Osteocyte (in vitro differentiated cells): ENCODE measurements around the gene MIEF2. TPM values are rescaled to one million over a fixed set of nuclear protein-coding genes. Genes with fewer than 3 reads are reported as not detected.

Experiments
- DNase-seq: peaks from one replicate; pipeline ENCODE4 v3.0.0; 2021; ENCODE audit warnings: mixed read lengths; ENCODE audit not compliant: unreplicated experiment; ENCODE audit errors: extremely low spot score
- H3K27ac Mint-ChIP-seq: one replicate; pipeline ENCODE4 v1.8.0; 2021; ENCODE audit warnings: mild to moderate bottlenecking, mixed read lengths; ENCODE audit not compliant: unreplicated experiment
- H3K27me3 Mint-ChIP-seq: one replicate; pipeline ENCODE4 v1.8.0; 2021; ENCODE audit warnings: mixed read lengths; ENCODE audit not compliant: unreplicated experiment
- H3K36me3 Mint-ChIP-seq: one replicate; pipeline ENCODE4 v1.8.0; 2021; ENCODE audit warnings: mixed read lengths; ENCODE audit not compliant: unreplicated experiment
- H3K4me1 Mint-ChIP-seq: one replicate; pipeline ENCODE4 v1.8.0; 2021; ENCODE audit warnings: mixed read lengths; ENCODE audit not compliant: unreplicated experiment
- H3K4me3 Mint-ChIP-seq: one replicate; pipeline ENCODE4 v1.8.0; 2021; ENCODE audit warnings: mild to moderate bottlenecking, moderate library complexity, mixed read lengths; ENCODE audit not compliant: unreplicated experiment
- H3K9me3 Mint-ChIP-seq: one replicate; pipeline ENCODE4 v1.8.0; 2021; ENCODE audit warnings: mixed read lengths; ENCODE audit not compliant: unreplicated experiment
- CTCF ChIP-seq: fragments of 200-600 bp; sonication (generic); IDR thresholded peaks from 2 replicates; pipeline ENCODE4 v1.5.0; 2021; ENCODE audit warnings: antibody characterized with exemption, mild to moderate bottlenecking, moderate library complexity
- total RNA-seq: library from RNA; stranded (reverse); gene quantifications from 2 replicates; pipeline ENCODE4 v1.2.1, GENCODE V29; 2021

The MIEF2 gene
- total RNA-seq, 1 donor from 2014 or later: 15.3 TPM

- H3K36me3 Mint-ChIP-seq: no peaks in the 10 kb centered on the region
- H3K27me3 Mint-ChIP-seq: no peaks in the 10 kb centered on the region
- no peak for TF ChIP-seq CTCF
- no peak overlapping the region for H3K4me3 Mint-ChIP-seq
- peaks cover 29% of the 10 kb centered on the region for H3K4me1 Mint-ChIP-seq
- no peak for DNase-seq
- no peak overlapping the region for H3K27ac Mint-ChIP-seq
- H3K9me3 Mint-ChIP-seq: no peaks in the 10 kb centered on the region
These were observed 32.8 kb upstream of the MIEF2 start for GRCh38 chr17:18227635-18228034.

GRCh38 chr17:18228176-18228682 lies 32.2 kb upstream of the MIEF2 start:
- H3K4me1 Mint-ChIP-seq: peaks cover 29% of the 10 kb centered on the region
- H3K27ac Mint-ChIP-seq: no peak overlapping the region
- no peak for TF ChIP-seq CTCF
- no peaks in the 10 kb centered on the region for H3K27me3 Mint-ChIP-seq
- H3K4me3 Mint-ChIP-seq: peak overlapping the region; percentile 30
- no peak for DNase-seq
- no peaks in the 10 kb centered on the region for H3K36me3 Mint-ChIP-seq
- H3K9me3 Mint-ChIP-seq: no peaks in the 10 kb centered on the region

GRCh38 chr17:18229254-18229653 lies 31.2 kb upstream of the MIEF2 start:
- DNase-seq: no peak
- Mint-ChIP-seq H3K27me3 (no peaks in the 10 kb centered on the region), H3K4me3 (no peak overlapping the region), H3K27ac (no peak overlapping the region), H3K4me1 (peaks cover 29% of the 10 kb centered on the region), H3K9me3 (no peaks in the 10 kb centered on the region), H3K36me3 (no peaks in the 10 kb centered on the region)
- no peak for TF ChIP-seq CTCF

- Mint-ChIP-seq H3K36me3 (no peaks in the 10 kb centered on the region), H3K4me1 (peaks cover 28% of the 10 kb centered on the region), H3K27me3 (no peaks in the 10 kb centered on the region), H3K27ac (no peak overlapping the region), H3K9me3 (no peaks in the 10 kb centered on the region), H3K4me3 (no peak overlapping the region)
- DNase-seq: no peak
- TF ChIP-seq CTCF: no peak
These were observed 30.7 kb upstream of the MIEF2 start for GRCh38 chr17:18229771-18230170.

GRCh38 chr17:18230288-18231141 lies 29.9 kb upstream of the MIEF2 start:
- peaks cover 31% of the 10 kb centered on the region for H3K4me1 Mint-ChIP-seq
- no peak overlapping the region for H3K4me3 Mint-ChIP-seq
- no peak for TF ChIP-seq CTCF
- DNase-seq: no peak
- no peaks in the 10 kb centered on the region for H3K36me3 Mint-ChIP-seq
- no peak overlapping the region for H3K27ac Mint-ChIP-seq
- no peaks in the 10 kb centered on the region for H3K9me3 Mint-ChIP-seq
- no peaks in the 10 kb centered on the region for H3K27me3 Mint-ChIP-seq
